Measurements from ENCODE around the gene RRM1. TPM values are rescaled to one million over a fixed set of nuclear protein-coding genes. Genes with fewer than 3 reads are reported as not detected.

The RRM1 gene
- total and polyA plus RNA-seq, 10 of the 15 experiments (the other 5 are each of a cell fraction or from before 2014, with no cell fraction given), result 94.0 to 255 (median 148) TPM

- no peak for TF ChIP-seq EZH2 (IDR thresholded peaks at IDR 0.05; ENCODE audit: borderline replicate concordance, control insufficient read depth, low read depth, low read length)
- no peak for TF ChIP-seq MYC (IDR thresholded peaks at IDR 0.05; ENCODE audit: insufficient read depth, insufficient read length, insufficient replicate concordance, low read length, severe bottlenecking)
- TF ChIP-seq BCL3 (IDR thresholded peaks at IDR 0.05; ENCODE audit: borderline replicate concordance, insufficient read depth, low read depth, low read length, poor library complexity, severe bottlenecking), result no peak
- TF ChIP-seq ZNF274 (IDR thresholded peaks at IDR 0.05; ENCODE audit: insufficient read depth, insufficient read length), result no peak
- no peak for TF ChIP-seq RAD21 (IDR thresholded peaks at IDR 0.05; ENCODE audit: insufficient read depth, low read depth, low read length)
- no peak for TF ChIP-seq GATAD2B (conservative IDR thresholded peaks at IDR 0.05; ENCODE audit: low read depth)
- no peak for TF ChIP-seq MAX (IDR thresholded peaks at IDR 0.05; ENCODE audit: low read depth, low read length)
- TF ChIP-seq EP300 (IDR thresholded peaks at IDR 0.05; ENCODE audit: borderline replicate concordance in 1 of 2, control insufficient read depth in 1 of 2, low read depth in 2 of 2, low read length in 2 of 2), result no peak
Measured at GRCh38 chr11:4138497-4138896, 43.9 kb downstream of the RRM1 start (continued).

DNA sequence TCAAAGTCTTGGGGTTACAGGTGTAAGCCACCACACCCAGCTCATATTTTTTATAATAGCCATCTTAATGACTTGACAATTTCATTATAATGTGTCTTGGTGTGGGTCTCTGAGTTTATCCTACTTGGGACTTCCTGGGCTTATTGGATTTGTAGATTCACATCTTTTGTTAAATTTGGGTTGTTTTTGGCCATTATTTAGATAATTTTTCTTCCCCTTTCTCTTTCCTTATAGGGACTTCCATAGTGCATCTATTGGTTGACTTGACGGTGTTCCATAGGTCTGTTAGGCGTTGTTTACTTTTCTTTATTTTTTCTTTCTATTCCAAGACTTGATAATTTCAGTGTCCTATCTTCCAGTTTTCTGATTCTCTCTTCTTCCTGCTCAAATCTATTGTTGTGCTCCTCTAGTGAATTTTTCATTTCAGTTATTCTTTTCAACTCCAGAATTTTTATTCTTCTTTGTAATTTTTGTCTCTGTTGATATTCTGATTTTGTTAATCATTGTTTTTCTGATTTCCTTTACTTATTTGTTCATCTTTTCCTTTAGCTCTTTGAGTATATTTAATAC lies 45.6 kb downstream of the RRM1 start:
- Histone ChIP-seq H3K9ac (ENCODE audit: control insufficient read depth, insufficient read depth, low read length) (no peak overlapping the region), H3K27ac (ENCODE audit: control insufficient read depth, insufficient read depth) (no peak overlapping the region), H3K9me3 (replicated peaks; ENCODE audit: control insufficient read depth, insufficient read depth, low read length) (peaks cover 8% of the 10 kb centered on the region; the same call in 2 of the 3 replicates), H3K4me2 (ENCODE audit: control insufficient read depth, insufficient read depth) (no peak overlapping the region), H3K4me3 (no peak overlapping the region), H3K4me1 (ENCODE audit: control insufficient read depth, insufficient read depth, low read length) (no peaks in the 10 kb centered on the region), H4K20me1 (ENCODE audit: control insufficient read depth, insufficient read depth) (no peaks in the 10 kb centered on the region), H2AFZ (ENCODE audit: control insufficient read depth, low read depth, low read length) (no peak overlapping the region), H3K27me3 (replicated peaks in 1 of 2; ENCODE audit: control insufficient read depth in 2 of 2, insufficient read depth in 2 of 2, low read length in 1 of 2) (no peaks in the 10 kb centered on the region), H3K36me3 (ENCODE audit: control insufficient read depth in 2 of 2, insufficient read depth in 2 of 2, low read length in 1 of 2) (peaks cover 2 to 19% of the 10 kb centered on the region in 2 experiments), H3K79me2 (ENCODE audit: control insufficient read depth, insufficient read depth, low read length) (no peaks in the 10 kb centered on the region)
- SMC1A ChIA-PET (ENCODE audit: uncharacterized antibody, unreplicated experiment), result interaction anchor here (0.6 to 1.9 kb wide), 2 partner anchors 10 to 408 kb away, joined by 3 to 4 read pairs; no protein-coding TSS in a partner anchor
- DNase-seq (ENCODE audit: low read depth, low spot score) (no peak), ATAC-seq (no peak), FAIRE-seq (no peak)
- 100% methylated on average over 2 of the region's 2 CpGs for WGBS (ENCODE audit: insufficient coverage, insufficient replicate concordance, low lambda C conversion rate, missing lambda C conversion rate)
- RAD21 ChIA-PET (ENCODE audit: unreplicated experiment), result no interaction called here
- CTCF ChIA-PET, result no interaction called here
- in situ Hi-C loops (cut with MboI) (no loop called here), intact Hi-C loops (cut with micrococcal nuclease; ENCODE audit: unreplicated experiment) (no loop called here)
- POLR2A ChIA-PET, result no interaction called here
- no TSS peak for BruUV-seq (replicated peaks)
- TF ChIP-seq KLF5 (IDR thresholded peaks at IDR 0.05; ENCODE audit: partially characterized antibody) (peak; percentile 84), CBX5 (IDR thresholded peaks at IDR 0.05; ENCODE audit: low read depth) (peak; percentile 98), TAF1 (IDR thresholded peaks at IDR 0.05; ENCODE audit: borderline replicate concordance, low read depth, low read length) (no peak)
